Body of pancreas (tissue), 4 donors: ENCODE measurements around the gene DNTTIP2.
"Not testable (repeated sequence)": the region's sequence is repeated elsewhere in the genome, so short reads cannot be mapped to it uniquely, and the experiment has no call there.

ENCODE experiments used
- POLR2A ChIP-seq, 3 donors: fragments of 450-650 bp; IDR thresholded peaks; one replicate each; pipeline ENCODE4 v1.6.1; 2016; ENCODE audit warnings: antibody characterized with exemption in 3 of 3, mild to moderate bottlenecking in 2 of 3
- TF ChIP-seq, protein P1 (sequence below), 7 experiments: fragments of 450-650 bp in 4 of 7; fragments of 200-600 bp in 3 of 7; sonication (generic) in 3 of 7; IDR thresholded peaks; one replicate each; pipeline ENCODE4 v1.5.1; 2016 to 2019; ENCODE audit warnings: antibody characterized with exemption in 7 of 7

DNA sequence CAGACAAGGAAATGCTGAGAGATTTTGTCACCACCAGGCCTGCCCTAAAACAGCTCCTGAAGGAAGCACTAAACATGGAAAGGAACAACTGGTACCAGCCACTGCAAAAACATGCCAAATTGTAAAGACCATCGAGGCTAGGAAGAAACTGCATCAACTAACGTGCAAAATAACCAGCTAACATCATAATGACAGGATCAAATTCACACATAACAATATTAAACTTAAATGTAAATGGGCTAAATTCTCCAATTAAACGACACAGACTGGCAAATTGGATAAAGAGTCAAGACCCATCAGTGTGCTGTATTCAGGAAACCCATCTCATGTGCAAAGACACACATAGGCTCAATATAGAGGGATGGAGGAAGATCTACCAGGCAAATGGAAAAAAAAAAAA lies 21.4 kb downstream of the DNTTIP2 start:
- TF ChIP-seq, protein P1, sequence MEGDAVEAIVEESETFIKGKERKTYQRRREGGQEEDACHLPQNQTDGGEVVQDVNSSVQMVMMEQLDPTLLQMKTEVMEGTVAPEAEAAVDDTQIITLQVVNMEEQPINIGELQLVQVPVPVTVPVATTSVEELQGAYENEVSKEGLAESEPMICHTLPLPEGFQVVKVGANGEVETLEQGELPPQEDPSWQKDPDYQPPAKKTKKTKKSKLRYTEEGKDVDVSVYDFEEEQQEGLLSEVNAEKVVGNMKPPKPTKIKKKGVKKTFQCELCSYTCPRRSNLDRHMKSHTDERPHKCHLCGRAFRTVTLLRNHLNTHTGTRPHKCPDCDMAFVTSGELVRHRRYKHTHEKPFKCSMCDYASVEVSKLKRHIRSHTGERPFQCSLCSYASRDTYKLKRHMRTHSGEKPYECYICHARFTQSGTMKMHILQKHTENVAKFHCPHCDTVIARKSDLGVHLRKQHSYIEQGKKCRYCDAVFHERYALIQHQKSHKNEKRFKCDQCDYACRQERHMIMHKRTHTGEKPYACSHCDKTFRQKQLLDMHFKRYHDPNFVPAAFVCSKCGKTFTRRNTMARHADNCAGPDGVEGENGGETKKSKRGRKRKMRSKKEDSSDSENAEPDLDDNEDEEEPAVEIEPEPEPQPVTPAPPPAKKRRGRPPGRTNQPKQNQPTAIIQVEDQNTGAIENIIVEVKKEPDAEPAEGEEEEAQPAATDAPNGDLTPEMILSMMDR (IDR thresholded peaks at IDR 0.05): not testable (repeated sequence)
- not testable (repeated sequence) for TF ChIP-seq POLR2A (IDR thresholded peaks at IDR 0.05)
